Measurements from ENCODE around the gene ORC4.

Gene ORC4

DNA sequence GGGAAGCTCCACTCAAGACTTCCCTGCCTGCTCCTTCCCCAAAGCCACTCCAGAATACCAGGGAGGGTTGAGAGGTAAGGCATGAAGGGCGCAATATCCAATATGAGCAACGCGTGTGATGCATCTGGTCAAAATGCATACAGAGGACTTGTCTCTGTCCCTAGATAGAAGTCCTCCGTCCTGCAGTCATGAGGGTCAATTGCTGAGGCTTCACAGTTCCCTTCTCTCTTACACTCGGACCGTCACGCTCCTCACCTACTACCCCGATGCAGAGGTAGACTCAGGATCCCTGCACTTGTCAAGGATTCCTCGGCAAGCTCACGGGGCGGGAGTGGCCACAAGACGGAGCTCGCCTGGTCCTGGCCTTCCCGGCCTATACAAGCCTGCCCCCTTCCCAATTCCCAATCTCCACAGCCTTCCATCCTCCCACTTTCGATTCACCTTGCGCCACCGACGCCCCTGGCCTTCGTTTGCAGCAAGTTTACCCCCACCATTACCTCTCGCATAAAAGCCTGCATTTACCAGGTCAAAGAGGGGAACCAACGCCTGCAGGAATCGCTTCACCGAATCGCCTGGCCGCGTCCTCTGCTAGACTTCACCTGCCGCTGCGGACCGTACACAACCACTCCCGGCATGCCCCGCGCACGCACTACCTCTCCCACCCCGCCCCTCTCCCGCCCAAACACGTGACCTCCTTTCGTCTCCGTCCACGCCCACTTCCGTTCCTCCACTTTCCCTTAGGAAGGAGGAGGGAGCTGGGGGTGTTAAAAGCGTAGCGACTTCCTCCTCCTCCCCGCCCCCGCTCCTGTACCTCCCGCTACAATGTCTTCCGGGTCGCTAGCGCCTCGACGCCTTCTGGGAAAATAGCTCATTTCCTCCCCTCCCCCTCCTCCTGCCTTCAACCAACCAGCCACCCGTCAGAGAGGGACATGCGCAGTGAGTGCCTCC is at the start of gene ORC4:
TSS of gene ORC4 (minus strand) at position 627 of the 948 bp plus-strand sequence. CDS start 44,779 bp downstream, outside the sequence.
- DNase-seq (ENCODE audit: low spot score) = peak; percentile 97

DNA sequence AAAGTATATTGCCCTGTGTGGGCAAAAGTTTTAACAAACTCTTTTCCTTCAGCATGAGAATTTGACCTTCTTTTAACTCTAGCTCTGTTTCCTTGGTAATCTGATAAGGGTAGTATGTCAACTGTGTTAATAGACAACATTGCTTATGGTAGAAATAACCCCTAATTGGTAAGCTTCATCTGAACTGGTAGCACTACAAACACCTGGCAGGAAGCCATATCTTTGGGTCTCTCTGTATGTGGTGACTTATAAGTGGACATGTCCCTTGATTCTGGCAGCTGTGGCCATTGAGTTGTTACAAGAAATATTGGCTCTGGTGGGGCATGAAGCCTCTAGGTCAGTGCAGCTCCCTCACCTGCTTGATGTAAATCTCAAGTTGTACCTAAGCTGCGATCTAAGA is 47.3 kb upstream of the ORC4 start:
- no peak for DNase-seq (ENCODE audit: low spot score)

DNA sequence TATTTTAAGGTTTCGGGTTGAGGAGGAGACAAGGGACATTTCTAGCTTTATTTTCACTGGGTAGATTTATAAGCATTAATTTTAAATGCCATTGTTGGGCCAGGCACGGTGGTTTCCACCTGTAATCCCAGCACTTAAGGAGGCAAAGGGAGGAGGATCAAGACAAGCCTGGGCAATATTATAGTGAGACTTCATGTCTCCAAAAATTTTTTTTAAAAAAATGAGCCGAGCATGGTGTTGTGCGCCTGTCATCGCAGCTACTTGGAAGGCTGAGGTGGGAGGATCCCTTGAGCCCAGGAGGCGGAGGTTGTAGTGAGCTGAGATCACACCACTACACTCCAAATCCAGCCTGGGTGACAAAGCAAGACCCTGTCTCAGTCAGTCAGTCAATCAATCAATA is 45.4 kb upstream of the ORC4 start:
- no peak for DNase-seq (ENCODE audit: low spot score)

DNA sequence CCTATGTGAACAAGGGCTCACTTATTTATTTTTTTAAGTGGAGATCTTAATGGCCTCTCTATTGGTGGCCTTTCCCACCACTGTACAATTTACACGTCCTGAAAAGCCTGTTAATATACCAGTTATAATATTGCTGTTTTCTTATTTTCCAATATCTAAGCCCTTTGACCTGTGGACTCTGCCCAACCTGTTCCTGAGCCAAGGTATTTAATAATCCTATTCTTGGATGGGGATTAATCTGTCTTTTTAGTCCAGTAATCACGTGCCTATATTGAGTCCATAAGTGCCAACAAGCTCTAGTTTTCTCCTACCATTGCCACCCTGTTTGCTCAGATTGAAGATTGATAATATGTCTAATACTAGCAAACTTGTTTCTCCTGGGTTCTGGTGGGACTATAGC is 43.1 kb upstream of the ORC4 start:
- no peak for DNase-seq (ENCODE audit: low spot score)

DNA sequence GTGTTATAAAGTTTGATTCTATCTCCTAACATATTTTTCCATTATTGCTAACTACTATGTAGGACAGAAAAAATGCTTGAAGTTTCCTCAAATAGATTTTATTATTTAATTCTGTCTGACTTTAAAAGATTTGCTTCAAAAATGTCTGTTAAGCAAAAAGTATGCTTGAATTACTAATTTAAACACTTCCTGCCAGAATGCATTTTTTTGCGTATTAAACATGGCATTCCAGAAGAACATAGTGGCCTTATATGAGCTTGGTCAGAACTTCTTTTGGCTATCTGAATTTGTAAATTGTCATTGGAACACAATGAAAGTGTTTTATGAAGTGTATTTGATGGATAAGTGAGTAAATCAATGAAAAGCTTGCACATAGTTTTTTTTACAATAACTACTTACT is 38.1 kb upstream of the ORC4 start:
- no peak for DNase-seq (ENCODE audit: low spot score)

DNA sequence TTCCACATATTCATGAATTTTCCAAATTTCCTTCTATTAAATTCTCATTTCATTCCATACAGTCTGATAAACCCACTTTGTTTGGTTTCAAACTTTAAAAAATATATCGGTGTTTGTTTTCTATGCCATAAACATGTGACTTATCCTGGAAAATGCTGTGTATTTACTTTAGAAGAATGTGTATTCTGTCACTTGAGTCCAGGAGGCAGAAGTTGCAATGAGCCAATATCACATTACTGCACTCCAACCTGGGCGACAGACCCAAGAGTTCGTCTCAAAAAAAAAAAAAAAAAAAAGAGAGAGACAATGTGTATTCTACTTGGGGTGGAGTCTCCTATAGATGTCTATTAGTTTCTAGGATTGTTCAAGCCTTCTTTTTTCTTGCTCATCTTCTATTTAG is 32.1 kb upstream of the ORC4 start:
- no peak for DNase-seq (ENCODE audit: low spot score)

DNA sequence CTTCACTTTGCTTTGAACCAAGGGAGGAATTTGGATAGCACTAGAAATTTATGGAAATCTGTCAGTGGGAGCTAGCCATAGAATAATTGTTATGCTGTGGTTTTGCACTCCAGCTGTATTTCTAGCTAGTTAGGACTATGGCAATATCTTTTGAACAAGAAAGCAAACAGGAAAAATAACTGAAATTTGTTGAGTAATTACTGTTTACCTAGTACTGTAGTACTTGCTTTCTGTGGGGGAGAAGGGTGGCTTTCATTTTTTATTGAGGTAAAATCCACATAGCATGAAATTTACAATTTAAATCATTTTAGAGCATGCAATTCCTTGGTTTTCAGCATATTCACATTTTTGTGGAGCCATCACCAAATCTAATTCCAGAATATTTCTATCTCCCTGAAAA is 28.7 kb upstream of the ORC4 start:
- DNase-seq (ENCODE audit: low spot score) = no peak

DNA sequence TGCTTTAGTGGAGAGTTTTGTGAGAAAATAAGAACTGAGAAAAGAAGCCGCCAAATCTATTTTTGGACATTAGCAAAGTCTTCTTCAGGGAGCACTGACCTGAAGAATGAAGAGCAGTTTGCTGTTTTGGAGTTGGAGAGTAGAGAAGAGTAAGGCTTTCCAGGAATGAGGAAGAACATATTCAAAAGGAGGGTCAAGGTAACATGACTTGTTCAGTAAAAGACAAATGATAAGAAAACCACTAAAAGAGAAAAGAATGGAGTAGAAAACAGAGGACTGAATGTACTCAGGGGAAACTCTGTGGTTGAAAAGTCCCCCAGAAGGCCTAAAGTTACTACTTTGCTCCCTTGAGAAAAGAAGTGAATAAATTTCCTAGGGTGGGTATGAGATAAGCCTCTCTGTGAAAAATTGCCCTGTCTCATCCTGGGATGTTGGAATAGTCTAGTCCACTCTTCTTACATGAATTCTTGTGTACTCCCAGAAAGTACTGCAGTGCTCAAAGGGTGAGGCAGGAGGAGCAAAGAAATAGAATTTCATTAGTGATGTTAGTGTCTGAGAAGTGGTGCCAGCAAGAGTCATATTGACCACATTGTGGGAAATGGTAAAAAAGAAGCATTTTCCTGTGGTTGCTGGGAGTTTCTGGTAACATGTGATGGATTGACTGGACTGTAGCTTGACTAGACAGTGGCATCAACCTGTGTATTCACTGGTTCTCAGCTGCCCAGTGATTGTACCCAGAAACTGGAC is 28.1 kb upstream of the ORC4 start:
- peak; percentile 11 for DNase-seq (ENCODE audit: low spot score)

DNA sequence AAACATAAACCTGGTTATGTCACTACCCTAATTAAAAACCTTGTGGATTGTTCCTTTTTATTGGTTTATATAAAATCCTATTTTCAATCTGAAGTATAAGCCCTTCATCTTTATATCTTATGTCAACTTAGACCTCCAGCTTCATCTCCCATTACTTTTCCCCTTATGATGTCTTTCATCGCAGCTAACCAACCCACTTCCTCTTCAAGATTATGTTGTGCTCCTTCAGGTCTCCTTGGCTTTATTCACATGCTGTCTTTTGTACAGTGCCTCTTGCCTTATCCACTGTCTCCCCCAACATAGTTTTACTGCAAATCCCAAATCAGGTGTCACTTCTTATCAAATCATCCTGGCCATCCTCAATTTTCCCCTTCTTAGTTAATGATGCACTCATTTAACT is 26.3 kb upstream of the ORC4 start:
- DNase-seq (ENCODE audit: low spot score) = no peak

DNA sequence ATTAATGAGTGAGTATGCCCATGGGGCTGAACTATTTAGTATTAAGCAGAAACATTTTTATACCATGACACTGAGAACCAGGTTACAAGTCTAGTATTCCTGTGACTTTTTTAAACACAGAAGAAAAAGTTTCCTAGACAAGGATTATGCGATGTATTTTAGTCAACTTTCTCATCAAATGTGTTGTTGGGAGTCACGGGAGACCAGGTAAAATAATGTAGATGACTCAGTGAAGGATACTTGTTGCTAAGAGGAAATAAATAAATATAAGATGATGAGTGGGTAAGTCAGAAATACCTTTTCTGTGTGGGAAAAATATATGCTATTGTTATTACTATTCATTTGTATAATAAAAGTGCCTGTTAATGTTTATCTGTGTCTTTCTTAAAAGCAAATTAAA is 23.8 kb upstream of the ORC4 start:
- DNase-seq (ENCODE audit: low spot score) = no peak

DNA sequence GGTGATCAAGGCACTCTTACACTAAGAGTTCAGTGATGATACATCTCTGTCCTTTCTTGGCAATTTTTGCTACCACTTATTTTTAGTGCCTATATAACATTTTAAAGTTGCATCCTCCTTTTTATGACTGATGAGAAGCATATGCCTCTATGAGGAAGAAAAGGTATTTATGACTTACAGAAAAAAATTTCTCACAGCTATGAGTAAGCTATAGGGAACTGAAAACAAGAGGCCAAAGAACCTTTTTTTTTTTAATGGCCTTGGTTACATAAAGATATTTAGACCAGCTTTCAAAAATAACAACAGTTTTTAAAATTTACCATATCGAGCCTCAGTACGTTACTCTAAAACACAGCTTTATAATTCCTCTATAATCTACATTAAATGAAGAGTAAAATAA is 21.7 kb upstream of the ORC4 start:
- DNase-seq (ENCODE audit: low spot score) = no peak

DNA sequence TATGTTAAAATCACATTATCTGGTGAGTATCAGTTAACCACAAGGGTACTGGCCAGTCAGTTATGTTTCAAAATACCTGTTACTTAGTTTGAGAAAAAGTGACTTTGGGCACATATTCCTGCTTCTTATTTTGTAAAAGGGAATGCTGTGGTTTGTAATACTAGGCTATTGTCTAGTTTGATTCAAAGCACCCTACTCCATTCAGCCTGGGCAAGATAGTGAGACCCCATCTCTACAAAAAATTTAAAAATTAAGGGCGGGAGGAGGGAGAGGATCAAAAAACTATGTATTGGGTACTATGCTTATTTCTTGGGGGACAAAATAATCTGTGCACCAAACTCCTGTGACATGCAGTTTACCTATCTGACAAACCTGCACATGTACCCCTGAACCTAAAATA is 19.2 kb upstream of the ORC4 start:
- DNase-seq (ENCODE audit: low spot score) = no peak

DNA sequence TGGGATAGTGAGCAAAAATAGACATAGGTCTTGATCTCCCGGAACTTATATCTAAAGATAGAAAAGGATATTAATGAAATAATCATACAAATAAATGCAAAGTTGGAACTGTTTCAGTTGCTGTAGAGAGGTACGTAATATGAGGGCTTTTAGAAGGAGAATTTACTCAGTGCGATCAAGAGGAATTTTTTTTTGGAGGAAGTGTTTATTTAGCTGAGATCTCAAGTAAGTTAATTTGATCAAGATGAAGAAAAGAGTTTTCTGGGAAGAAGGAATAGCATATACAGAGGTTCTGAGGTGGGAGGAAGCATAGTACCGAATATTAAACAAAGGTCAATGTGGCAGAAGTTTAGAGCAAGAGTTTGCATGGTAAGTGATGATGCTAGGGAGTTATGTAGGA is 11.7 kb upstream of the ORC4 start:
- DNase-seq (ENCODE audit: low spot score) = no peak

DNA sequence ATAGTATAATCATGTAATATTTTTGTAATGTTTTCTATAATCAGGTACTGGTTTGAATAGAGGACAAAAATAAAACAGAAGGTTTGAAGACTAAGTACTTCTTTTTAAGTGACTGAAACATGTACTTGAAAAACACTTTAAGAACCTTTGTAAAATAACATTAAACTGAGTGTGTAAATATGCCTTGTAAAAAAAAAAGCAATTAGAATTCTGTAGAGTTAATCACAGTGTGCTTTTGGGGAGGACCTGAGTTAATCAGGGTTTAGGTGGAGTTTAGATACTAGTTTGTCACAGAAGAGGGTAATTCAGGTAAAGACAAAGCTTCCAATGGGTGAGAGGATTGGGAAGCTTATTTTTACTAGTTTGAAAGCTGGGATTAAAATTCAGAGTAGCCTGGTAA is 10.6 kb upstream of the ORC4 start:
- no peak for DNase-seq (ENCODE audit: low spot score)

DNA sequence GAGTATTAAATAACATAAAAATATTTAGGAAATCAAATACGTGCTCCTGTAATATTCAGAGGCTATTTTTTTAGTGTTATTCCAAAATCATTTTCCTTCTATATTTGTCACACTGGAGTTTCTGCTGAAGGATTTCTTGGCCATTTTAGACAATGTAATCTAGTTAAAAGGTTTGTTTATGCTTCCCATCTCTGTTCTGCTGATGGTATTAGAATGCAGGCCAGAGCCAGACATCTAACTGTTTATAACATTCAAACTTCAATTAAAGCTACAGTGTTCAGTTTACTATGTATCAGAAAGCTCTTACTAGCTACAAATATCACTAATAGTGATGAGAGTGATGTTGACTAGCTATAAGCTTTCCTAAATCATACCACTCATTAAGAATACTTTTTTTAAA is 8.2 kb upstream of the ORC4 start:
- no peak for DNase-seq (ENCODE audit: low spot score)

DNA sequence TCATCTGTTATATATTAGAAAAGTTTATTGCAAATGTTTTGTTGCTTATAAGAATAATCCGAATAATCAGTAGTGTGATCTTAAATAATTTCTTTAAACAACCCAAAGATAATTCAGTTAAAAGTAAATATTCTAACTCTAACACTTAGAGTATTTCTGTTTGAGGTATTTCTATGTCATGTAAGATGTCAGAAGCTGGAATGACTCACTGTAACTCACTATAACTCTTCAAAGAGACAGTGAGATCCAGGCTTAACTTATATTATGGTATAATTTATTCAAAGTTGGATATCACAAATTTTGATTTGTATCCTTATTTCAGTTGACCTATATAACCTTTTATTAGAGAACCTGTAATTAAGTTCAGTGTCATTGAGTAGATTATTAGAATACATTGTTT is 7.3 kb upstream of the ORC4 start:
- no peak for DNase-seq (ENCODE audit: low spot score)

DNA sequence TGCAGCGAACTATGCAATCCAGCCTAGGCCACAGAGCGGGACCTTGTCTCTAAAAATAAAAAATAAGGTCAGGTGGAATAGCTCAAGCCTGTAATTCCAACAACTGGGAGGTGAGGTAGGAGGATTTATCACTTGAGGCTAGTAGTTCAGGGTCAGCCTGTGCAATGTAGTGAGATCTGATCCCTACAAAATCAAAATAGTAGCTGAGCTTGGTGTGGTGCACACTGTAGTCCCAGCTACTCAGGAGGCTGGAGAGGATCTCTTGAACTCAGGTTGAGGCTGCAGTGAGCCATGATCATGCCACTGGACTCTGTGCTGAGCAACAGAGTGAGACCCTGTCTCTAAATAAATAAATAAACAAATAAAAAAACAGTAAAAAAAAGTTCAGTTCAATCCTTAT is 6.0 kb upstream of the ORC4 start:
- DNase-seq (ENCODE audit: low spot score) = no peak

DNA sequence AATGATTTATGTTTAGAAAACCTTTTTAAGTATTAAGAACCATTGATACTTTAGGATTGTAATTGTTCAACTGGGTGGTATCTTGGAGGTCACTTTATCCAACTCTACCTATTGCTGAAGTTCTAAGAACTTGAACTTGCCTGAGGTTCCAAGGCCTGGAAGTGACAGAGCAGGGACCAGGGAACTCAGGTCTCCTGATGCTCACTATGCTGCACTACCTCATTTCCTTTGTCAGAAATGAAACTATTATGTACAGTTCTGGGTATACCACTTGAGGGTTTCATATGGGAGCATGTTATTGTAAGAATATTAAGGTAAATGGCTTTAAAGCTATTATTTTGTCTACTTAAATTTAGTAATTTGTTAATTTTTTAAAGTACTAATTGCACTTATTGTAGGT is 3.3 kb upstream of the ORC4 start:
- DNase-seq (ENCODE audit: low spot score) = no peak

DNA sequence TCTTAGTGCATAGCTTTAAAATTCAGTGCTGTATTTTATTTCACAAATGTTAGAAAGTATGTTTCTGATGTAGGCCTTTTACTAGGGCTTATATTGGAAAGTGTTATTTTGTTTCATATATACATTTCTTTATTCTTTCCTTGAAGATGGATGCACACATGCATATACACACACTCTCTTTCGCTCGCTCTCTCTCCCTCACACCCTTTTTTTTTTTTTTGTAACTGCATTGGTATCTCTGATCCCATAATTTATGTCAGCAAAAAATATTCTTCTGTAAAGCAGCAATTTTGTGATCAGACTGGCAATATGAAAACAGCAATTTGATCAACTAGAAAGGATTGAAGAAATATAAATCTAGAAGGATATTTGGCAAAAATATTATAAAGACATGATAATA is 2.3 kb upstream of the ORC4 start:
- DNase-seq (ENCODE audit: low spot score) = no peak

DNA sequence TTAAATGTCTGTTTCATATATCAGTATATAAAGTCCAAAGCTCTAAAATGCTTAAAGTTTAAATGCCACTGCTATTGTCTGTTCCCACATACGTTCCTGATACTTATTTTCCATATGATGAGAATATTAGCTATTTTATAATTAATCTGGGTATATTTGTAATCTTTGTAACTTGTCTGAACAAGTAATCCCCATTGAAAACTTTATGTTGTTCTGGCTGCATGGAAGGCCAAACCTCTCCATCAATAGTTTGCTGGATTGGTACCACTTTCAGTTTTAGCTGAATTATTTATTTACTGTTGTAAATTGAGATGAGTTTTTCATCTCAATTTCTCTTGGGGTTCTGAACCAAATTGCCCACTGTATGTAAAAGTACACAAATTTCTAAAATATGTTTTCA is 1.8 kb upstream of the ORC4 start:
- DNase-seq (ENCODE audit: low spot score) = no peak

DNA sequence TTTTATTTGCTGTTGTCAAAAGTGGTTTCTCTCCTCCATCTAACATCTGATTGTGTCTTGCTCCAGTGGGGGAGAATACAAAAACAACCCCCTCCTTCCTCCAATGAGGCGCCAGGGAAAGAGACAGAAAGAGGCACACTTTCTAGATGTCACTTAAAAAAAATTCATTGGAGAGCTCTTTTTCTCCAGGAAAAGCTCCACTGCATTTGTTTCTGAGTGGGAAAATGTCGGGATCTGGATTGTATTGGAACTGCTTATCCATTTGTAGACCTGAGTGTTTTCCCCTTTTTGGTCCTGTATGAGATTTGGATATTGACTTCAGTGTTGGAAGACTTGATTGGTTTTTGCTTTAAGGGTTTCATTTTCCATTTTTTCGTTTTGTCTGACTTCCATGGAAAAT is 1.3 kb upstream of the ORC4 start:
- DNase-seq (ENCODE audit: low spot score) = peak; percentile 10

DNA sequence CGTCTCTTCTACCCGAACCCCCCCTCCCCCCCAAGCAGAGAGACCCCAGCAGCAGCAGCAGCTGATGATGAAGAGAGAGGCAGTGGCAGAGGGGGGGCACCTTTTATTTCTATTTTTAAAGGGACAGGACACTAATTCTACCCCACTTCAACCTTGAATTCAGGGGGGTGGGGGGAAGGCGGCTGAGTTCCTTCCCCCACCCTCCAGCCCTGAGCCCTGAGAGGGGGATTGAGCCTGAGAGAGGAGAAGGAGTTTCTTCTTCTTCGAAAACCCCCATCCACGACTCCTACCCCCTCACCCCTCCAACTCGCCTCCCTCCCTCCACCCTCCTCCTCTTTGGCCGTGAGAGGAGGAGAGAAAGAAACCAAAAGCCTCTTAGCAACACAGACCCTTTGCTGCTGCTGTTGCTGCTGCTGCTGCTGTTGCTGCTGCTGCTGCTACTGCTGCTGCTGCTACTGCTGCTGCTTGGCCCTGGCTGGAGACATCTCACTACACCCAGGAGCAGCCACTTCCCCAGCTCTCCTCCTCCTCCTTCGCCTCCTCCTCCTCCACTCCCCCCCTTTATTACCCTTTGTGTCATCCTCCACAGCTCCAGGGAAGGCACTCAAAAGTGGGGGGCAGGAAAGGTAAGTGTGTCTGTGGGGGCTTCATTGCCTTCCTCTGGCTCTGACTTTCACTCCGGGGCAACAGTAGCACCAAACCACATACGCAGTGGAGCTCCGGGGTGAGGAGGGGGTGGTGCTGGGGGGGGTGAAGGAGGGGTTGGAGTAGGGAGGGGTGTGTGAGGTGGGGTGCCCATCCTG is 723 bp upstream of the ORC4 start, which contains the start of gene MBD5:
TSS of gene MBD5 (plus strand) at position 33 of the 803 bp plus-strand sequence.
- DNase-seq (ENCODE audit: low spot score) = peak; percentile 15
